Gastroesophageal sphincter (tissue), 3 donors: ENCODE measurements around the gene VMAC.

Source experiments
- CTCF ChIP-seq, 4 experiments: fragments of 200-600 bp in 2 of 4; fragments of 450-650 bp in 2 of 4; sonication (generic) in 1 of 4; IDR thresholded peaks; one replicate each; pipeline ENCODE4 v1.5.1; 2017 to 2019; ENCODE audit warnings: antibody characterized with exemption in 4 of 4, mild to moderate bottlenecking in 2 of 4, moderate library complexity in 2 of 4
- EP300 ChIP-seq: sonication (generic); formaldehyde crosslinking; IDR thresholded peaks from one replicate; pipeline ENCODE4 v1.6.1; 2017; ENCODE audit warnings: antibody characterized with exemption, mild to moderate bottlenecking
- POLR2A ChIP-seq, 2 donors: fragments of 450-650 bp; IDR thresholded peaks; one replicate each; pipeline ENCODE4 v1.6.1; 2017; ENCODE audit warnings: antibody characterized with exemption in 2 of 2, mild to moderate bottlenecking in 2 of 2, moderate library complexity in 1 of 2

DNA sequence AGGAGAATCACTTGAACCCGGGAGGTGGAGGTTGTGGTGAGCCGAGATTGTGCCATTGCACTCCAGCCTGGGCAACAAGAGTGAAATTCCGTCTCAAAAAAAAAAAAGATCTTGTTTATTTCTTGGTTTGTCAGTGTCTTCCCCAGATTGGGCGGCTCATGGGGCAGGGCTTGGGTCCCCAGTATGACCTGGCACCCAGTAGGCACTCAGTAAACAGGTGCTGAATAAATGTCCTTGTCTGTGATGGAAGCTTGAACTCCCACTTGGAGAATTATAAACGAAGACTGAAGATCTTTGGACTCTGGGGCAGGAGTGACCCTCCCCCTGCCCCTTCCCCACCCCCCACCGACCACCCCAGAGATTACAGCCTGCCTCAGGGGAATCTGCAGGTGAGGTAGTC, 24.5 kb upstream of the VMAC start:
- TF ChIP-seq CTCF (IDR thresholded peaks at IDR 0.05) (no peak), EP300 (no peak), POLR2A (IDR thresholded peaks at IDR 0.05) (no peak)
